Stomach (tissue), 4 donors: ENCODE measurements around the gene TPRG1L.

Source experiments
- POLR2A ChIP-seq, 4 donors: fragments of 450-650 bp; IDR thresholded peaks; one replicate each; pipeline ENCODE4 v1.6.1; 2016; ENCODE audit warnings: antibody characterized with exemption in 4 of 4, control low read depth in 2 of 4, mild to moderate bottlenecking in 1 of 4, moderate library complexity in 1 of 4
- TF ChIP-seq, protein P1 (sequence below), 7 experiments: fragments of 450-650 bp in 4 of 7; fragments of 200-600 bp in 3 of 7; sonication (generic) in 3 of 7; IDR thresholded peaks; one replicate each; pipeline ENCODE4 v1.5.1; 2016 to 2019; ENCODE audit warnings: antibody characterized with exemption in 7 of 7, control low read depth in 2 of 7, mild to moderate bottlenecking in 1 of 7

DNA sequence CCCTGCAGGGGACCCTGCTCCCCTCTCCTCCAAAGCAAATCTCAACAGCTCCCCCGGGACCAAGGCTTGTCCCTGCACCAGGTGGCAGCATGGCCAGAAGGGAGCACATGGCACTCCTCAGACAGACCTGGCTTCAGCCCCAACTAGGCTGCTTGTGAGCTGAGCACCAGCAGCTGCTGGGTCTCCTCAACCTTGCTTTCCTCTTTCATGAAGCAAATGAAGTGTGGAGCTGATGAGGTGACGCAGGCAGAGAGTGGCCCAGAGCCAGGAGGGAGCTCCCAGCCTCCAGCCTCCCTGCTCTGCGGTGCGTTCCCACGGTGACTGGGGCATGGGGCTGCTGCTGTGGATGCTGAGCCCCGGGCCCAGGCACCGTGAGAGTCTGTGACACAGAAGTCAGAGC, 47.5 kb upstream of the TPRG1L start:
- no peak for TF ChIP-seq POLR2A (IDR thresholded peaks at IDR 0.05)
- TF ChIP-seq, protein P1, sequence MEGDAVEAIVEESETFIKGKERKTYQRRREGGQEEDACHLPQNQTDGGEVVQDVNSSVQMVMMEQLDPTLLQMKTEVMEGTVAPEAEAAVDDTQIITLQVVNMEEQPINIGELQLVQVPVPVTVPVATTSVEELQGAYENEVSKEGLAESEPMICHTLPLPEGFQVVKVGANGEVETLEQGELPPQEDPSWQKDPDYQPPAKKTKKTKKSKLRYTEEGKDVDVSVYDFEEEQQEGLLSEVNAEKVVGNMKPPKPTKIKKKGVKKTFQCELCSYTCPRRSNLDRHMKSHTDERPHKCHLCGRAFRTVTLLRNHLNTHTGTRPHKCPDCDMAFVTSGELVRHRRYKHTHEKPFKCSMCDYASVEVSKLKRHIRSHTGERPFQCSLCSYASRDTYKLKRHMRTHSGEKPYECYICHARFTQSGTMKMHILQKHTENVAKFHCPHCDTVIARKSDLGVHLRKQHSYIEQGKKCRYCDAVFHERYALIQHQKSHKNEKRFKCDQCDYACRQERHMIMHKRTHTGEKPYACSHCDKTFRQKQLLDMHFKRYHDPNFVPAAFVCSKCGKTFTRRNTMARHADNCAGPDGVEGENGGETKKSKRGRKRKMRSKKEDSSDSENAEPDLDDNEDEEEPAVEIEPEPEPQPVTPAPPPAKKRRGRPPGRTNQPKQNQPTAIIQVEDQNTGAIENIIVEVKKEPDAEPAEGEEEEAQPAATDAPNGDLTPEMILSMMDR (IDR thresholded peaks at IDR 0.05) = no peak
